Nephron (organoid): Measurements from ENCODE around the gene IL17RD.

Source experiments
- H3K27ac Mint-ChIP-seq, 3 experiments: 2 replicates each; pipeline ENCODE4 v1.8.0; 2020; ENCODE audit warnings: mixed read lengths in 3 of 3, mild to moderate bottlenecking in 2 of 3, moderate library complexity in 1 of 3
- H3K27me3 Mint-ChIP-seq: 2 replicates; pipeline ENCODE4 v1.8.0; 2021; ENCODE audit warnings: low read depth, mild to moderate bottlenecking, moderate library complexity, mixed read lengths
- H3K36me3 Mint-ChIP-seq: 2 replicates; pipeline ENCODE4 v1.8.0; 2020; ENCODE audit warnings: low read depth, mixed read lengths
- H3K4me1 Mint-ChIP-seq: 2 replicates; pipeline ENCODE4 v1.8.0; 2020; ENCODE audit warnings: mixed read lengths
- H3K4me3 Mint-ChIP-seq, 3 experiments: 2 replicates each; pipeline ENCODE4 v1.8.0; 2020; ENCODE audit warnings: mild to moderate bottlenecking in 3 of 3, mixed read lengths in 3 of 3, moderate library complexity in 2 of 3
- H3K9me3 Mint-ChIP-seq: 2 replicates; pipeline ENCODE4 v1.8.0; 2020; ENCODE audit warnings: mixed read lengths
- CTCF ChIP-seq, 3 experiments: fragments of 200-600 bp; sonication (generic); IDR thresholded peaks; one replicate each; pipeline ENCODE4 v1.5.0; 2021; ENCODE audit warnings: antibody characterized with exemption in 3 of 3; ENCODE audit not compliant: unreplicated experiment in 3 of 3

Gene IL17RD

GRCh38 chr3:57105585-57105984 is 59.6 kb downstream of the IL17RD start:
- no peaks in the 10 kb centered on the region for H3K9me3 Mint-ChIP-seq
- H3K27ac Mint-ChIP-seq, result no peak overlapping the region
- no peak for TF ChIP-seq CTCF (IDR thresholded peaks at IDR 0.05; ENCODE audit: unreplicated experiment in 3 of 3)
- peaks cover 9% of the 10 kb centered on the region for H3K4me1 Mint-ChIP-seq
- H3K4me3 Mint-ChIP-seq, result no peak overlapping the region
- peaks cover 1% of the 10 kb centered on the region for H3K27me3 Mint-ChIP-seq
- peaks cover 74% of the 10 kb centered on the region for H3K36me3 Mint-ChIP-seq

GRCh38 chr3:57100046-57100695 is 65.0 kb downstream of the IL17RD start:
- peak overlapping the region; percentile 26 to 61 (median 32) for H3K27ac Mint-ChIP-seq
- peaks cover 71% of the 10 kb centered on the region for H3K36me3 Mint-ChIP-seq
- H3K4me3 Mint-ChIP-seq, result no peak overlapping the region
- H3K4me1 Mint-ChIP-seq, result peaks cover 27% of the 10 kb centered on the region
- H3K27me3 Mint-ChIP-seq, result no peaks in the 10 kb centered on the region
- no peaks in the 10 kb centered on the region for H3K9me3 Mint-ChIP-seq
- peak; percentile 87 to 90 (median 88) for TF ChIP-seq CTCF (IDR thresholded peaks at IDR 0.05; ENCODE audit: unreplicated experiment in 3 of 3)

GRCh38 chr3:57098418-57099310 is 66.5 kb downstream of the IL17RD start:
- H3K36me3 Mint-ChIP-seq, result peaks cover 73% of the 10 kb centered on the region
- H3K27ac Mint-ChIP-seq, result no peak overlapping the region
- H3K9me3 Mint-ChIP-seq, result no peaks in the 10 kb centered on the region
- H3K4me1 Mint-ChIP-seq, result peaks cover 42% of the 10 kb centered on the region
- TF ChIP-seq CTCF (IDR thresholded peaks at IDR 0.05; ENCODE audit: unreplicated experiment in 3 of 3), result no peak
- no peaks in the 10 kb centered on the region for H3K27me3 Mint-ChIP-seq
- no peak overlapping the region for H3K4me3 Mint-ChIP-seq

GRCh38 chr3:57097536-57097935 is 67.6 kb downstream of the IL17RD start:
- H3K4me1 Mint-ChIP-seq, result peaks cover 49% of the 10 kb centered on the region
- H3K36me3 Mint-ChIP-seq, result peaks cover 71% of the 10 kb centered on the region
- H3K9me3 Mint-ChIP-seq, result no peaks in the 10 kb centered on the region
- TF ChIP-seq CTCF (IDR thresholded peaks at IDR 0.05; ENCODE audit: unreplicated experiment in 3 of 3), result no peak
- no peak overlapping the region for H3K4me3 Mint-ChIP-seq
- H3K27ac Mint-ChIP-seq, result no peak overlapping the region
- H3K27me3 Mint-ChIP-seq, result no peaks in the 10 kb centered on the region

- H3K4me3 Mint-ChIP-seq, result no peak overlapping the region
- H3K27me3 Mint-ChIP-seq, result no peaks in the 10 kb centered on the region
- H3K36me3 Mint-ChIP-seq, result peaks cover 71% of the 10 kb centered on the region
- no peaks in the 10 kb centered on the region for H3K9me3 Mint-ChIP-seq
- H3K4me1 Mint-ChIP-seq, result peaks cover 64% of the 10 kb centered on the region
- H3K27ac Mint-ChIP-seq, result peak overlapping the region; percentile 7 to 97 (median 95)
- TF ChIP-seq CTCF (IDR thresholded peaks at IDR 0.05; ENCODE audit: unreplicated experiment in 3 of 3), result no peak
Measured at GRCh38 chr3:57095363-57095762, 69.8 kb downstream of the IL17RD start.
